NCI-H1436 (cell line): ENCODE results near the gene ZNF469.

Source experiments
- DNase-seq: peaks from one replicate; lab custom pipeline; 2025; lab: John Stamatoyannopoulos, UW

Gene ZNF469

GRCh38 chr16:88378836-88379693 is 3.7 kb upstream of the ZNF469 start:
- no peak for DNase-seq

- DNase-seq = no peak
Measured at GRCh38 chr16:88379694-88380040, 3.1 kb upstream of the ZNF469 start.

GRCh38 chr16:88380099-88380498 is 2.7 kb upstream of the ZNF469 start:
- no peak for DNase-seq

- no peak for DNase-seq
Measured at GRCh38 chr16:88380619-88381018, 2.1 kb upstream of the ZNF469 start.

GRCh38 chr16:88381820-88382451 is 823 bp upstream of the ZNF469 start:
- no peak for DNase-seq

GRCh38 chr16:88383401-88384221 is 852 bp downstream of the ZNF469 start:
- DNase-seq = no peak

DNA sequence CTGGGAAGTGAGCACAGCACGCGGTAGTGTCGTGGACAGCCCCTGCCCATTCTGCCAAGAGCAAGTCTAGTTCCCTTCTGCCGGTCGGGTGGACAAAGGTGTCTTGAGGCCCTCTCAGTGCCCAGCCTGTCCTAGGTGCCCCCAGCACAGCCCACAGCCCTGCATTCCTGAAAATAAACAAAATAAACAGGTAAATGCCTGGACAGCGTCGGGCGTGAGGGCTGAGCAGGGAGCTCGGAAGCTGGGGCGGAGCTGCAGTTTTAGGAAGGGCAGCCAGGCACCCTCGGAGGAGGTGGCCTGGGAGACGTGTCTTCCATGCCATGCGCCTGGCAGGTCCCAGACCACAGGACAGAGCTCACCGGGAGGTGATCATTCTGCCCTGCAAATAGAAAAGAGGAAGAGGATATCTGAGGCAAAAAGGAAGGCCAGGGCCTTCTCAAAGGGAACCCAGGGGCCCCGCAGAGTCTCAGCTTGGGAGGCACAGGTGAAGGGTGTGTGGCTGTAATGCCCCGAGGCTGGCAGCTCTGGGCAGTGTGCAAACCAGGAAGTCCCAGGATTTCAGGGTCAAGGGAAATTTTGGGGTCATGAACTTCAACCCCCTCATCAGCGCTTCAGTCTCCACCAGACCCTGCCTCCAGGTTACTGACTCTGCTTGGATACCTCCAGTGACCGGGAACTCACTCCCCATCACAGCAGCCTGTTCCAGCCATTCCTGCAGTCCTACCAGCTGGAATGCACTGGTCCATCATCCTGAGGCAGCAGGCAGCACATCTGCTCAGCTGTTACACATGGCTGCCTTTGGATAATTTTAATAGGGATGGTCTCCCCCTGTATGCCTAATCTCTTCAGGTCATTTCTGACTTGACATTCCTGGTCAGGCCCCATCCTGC is 1.7 kb downstream of the ZNF469 start:
- no peak for DNase-seq

DNA sequence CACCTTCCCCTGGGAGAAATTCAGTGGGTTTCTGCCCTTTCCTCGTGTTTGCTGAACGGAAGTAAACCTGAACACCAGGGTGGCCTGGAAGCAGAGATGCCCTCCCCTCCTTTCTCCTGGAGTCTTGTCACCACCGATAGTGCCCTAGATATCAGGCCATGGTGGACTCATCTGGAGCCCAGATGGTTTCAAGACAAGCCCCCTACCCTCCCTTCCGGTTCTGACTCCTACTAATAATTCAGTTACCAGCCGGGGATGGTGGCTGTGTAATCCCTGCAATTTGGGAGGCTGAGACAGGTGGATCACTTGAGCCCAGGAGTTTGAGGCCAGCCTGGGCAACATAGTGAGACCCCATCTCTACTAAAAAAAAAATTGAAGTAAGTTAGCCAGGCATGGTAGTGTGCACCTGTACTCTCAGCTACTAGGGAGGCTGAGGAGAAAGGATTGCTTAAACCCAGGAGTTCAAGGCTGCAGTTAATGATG is 2.4 kb downstream of the ZNF469 start:
- DNase-seq = no peak

DNA sequence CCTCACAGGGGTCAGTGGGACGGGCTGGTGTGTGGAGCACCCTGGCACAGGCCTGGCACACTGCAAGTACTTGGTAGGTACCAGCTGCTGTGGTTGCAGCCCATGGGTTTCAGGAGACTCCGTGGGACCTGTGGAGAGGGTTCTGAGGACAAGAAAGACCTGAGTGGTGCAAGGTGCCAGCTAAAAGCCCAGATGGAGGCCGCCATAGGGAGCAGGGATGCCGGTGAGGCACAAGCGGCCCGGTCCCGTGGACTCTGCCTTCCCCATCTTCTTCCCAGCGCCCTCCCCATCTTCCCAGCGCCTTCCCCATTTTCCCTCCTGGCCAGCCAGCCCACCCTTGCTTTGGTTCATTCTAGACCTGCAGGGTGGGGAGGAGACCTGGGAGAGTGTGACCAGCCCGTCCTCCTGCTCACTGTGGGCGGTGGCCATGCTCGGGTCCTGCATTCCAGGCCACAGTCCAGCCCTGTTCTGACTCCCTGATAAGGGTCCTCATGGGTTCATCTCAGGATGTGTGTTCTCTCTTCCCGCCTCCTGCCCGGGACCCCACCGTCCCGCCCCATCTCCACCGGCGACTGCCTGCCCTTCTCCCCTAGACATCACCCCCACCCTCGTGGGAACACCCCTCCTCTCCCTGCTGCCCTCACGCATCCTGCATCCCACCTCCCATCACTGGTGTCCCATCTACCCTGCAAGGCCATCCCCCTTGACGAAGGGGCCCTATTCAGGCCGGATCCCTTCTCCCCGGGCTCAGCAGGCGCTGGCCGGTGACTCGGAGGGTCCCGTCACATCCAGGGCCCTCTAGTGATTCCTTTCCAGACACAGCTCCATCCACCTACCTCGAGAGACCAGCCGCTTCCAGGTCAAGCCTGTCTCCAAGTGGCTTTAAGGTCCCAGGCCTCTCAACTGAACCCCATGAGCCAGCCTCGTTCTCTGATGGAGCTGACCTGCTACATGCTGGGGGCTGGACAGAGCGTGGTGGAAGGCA is 3.4 kb downstream of the ZNF469 start:
- DNase-seq = no peak

DNA sequence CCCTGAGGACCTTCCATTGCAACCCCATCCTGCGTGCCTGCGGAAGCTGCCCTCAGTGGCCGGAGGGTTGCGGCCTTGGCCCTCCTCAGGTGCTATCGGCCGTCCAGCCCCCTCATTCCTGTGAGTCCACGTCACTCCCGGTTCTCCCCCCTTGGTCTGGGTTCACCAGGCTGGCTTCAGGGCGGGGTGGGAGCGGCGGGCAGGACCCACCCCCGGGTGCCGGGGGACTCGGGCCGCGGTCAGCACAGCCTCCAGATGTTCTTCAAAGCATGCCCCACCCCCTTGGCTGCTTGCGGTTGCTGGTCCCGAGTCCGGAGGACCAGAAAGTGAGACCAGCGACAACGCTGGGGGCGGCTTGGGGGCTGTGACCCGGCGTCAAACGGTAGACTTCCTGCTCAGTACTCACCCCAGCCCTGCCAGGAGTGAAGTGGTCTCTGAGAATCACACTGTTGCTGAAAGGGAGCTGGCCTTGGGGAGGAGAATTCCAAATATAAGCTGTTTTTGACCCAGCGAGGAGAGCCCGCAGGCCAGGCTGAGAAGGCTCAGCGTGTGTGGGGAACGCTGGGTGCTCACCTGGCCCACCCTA is 4.5 kb downstream of the ZNF469 start:
- DNase-seq = no peak

GRCh38 chr16:88387941-88388627 is 5.3 kb downstream of the ZNF469 start:
- no peak for DNase-seq

- no peak for DNase-seq
Measured at GRCh38 chr16:88389191-88389590, 6.4 kb downstream of the ZNF469 start.

- DNase-seq = no peak
Measured at GRCh38 chr16:88389621-88390160, 6.9 kb downstream of the ZNF469 start.

- DNase-seq = no peak
Measured at GRCh38 chr16:88390265-88390664, 7.5 kb downstream of the ZNF469 start.

GRCh38 chr16:88390735-88391134 is 8.0 kb downstream of the ZNF469 start:
- DNase-seq = no peak

GRCh38 chr16:88391144-88391850 is 8.5 kb downstream of the ZNF469 start:
- DNase-seq = no peak

DNA sequence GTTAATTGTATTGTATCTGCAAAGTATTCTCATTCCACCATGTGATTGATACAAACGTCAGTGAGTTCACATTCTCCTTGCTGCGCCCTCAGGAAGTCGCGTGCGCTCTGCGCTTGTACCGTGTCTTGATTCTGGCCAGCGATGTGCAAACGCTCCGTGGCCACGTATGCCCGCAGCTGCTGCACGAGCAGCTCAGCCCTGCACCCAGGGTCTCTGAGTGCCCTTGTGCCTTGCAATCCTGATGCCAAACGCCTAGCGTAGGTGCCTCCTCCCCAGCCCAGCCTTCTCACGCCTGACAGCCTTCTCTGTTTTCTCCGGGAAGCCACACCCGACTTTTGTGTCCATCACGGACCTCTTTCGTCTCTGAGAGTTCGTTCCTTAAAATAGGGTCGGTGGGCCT is 9.4 kb downstream of the ZNF469 start:
- DNase-seq = no peak

DNA sequence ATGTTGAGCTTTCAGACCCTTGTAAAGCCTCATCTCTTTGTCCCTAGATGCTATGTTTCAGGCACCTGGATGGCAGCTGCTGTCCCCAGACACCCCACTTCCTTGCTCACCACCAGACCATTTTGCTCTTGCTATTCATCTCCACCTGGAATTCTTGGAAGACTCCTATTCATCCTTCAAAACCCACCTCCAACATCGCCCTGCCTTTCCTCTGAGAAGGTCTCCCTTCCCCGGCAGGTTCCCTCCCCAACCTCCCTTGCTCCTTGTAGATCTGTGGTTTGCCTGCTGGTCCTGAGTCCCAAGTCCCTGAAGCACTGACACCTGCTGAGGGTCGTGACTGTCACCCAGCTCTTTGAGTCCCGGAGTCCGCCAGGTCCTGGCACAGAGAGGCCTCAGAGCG is 9.9 kb downstream of the ZNF469 start:
- DNase-seq = no peak
